ENCODE results near the gene COL26A1.

GRCh38 chr7:101507327-101507726 is 144.7 kb downstream of the COL26A1 start:
- TF ChIP-seq POLR2A (IDR thresholded peaks at IDR 0.05), result no peak
- TF ChIP-seq, protein P1, sequence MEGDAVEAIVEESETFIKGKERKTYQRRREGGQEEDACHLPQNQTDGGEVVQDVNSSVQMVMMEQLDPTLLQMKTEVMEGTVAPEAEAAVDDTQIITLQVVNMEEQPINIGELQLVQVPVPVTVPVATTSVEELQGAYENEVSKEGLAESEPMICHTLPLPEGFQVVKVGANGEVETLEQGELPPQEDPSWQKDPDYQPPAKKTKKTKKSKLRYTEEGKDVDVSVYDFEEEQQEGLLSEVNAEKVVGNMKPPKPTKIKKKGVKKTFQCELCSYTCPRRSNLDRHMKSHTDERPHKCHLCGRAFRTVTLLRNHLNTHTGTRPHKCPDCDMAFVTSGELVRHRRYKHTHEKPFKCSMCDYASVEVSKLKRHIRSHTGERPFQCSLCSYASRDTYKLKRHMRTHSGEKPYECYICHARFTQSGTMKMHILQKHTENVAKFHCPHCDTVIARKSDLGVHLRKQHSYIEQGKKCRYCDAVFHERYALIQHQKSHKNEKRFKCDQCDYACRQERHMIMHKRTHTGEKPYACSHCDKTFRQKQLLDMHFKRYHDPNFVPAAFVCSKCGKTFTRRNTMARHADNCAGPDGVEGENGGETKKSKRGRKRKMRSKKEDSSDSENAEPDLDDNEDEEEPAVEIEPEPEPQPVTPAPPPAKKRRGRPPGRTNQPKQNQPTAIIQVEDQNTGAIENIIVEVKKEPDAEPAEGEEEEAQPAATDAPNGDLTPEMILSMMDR (IDR thresholded peaks at IDR 0.05 in 4 of 5, conservative IDR thresholded peaks at IDR 0.05 in 1 of 5), result no peak

Measured in gastrocnemius medialis (tissue), 4 donors.